Right atrium auricular region (tissue), 2 donors: ENCODE measurements around the gene MRPS6. TPM values are rescaled to one million over a fixed set of nuclear protein-coding genes. Genes with fewer than 3 reads are reported as not detected.

Source experiments
- DNase-seq: peaks from one replicate; pipeline ENCODE4 v3.0.0-alpha.2; 2019; ENCODE audit warnings: low spot score
- H3K27ac ChIP-seq, 2 donors: fragments of 200-600 bp; sonication (generic); 1 replicate in 1 of 2; 2 replicates in 1 of 2; pipeline ENCODE4 v1.5.1; 2016 to 2019
- H3K27me3 ChIP-seq, 2 donors: fragments of 200-600 bp; sonication (generic); one replicate each; pipeline versions ENCODE4 v1.5.1 to v1.6.0; 2017 to 2019
- H3K36me3 ChIP-seq: fragments of 200-600 bp; sonication (generic); one replicate; pipeline ENCODE4 v1.5.1; 2016
- H3K4me1 ChIP-seq, 2 donors: fragments of 200-600 bp; sonication (generic); one replicate each; pipeline versions ENCODE4 v1.5.1 to v1.6.0; 2017 to 2019
- H3K4me3 ChIP-seq, 2 donors: fragments of 200-600 bp; sonication (generic); 1 replicate in 1 of 2; 2 replicates in 1 of 2; pipeline ENCODE4 v1.5.1; 2017 to 2019; ENCODE audit warnings: mild to moderate bottlenecking in 1 of 2, moderate library complexity in 1 of 2
- H3K9me3 ChIP-seq, 2 donors: fragments of 200-600 bp; sonication (generic); one replicate each; pipeline ENCODE4 v1.5.1; 2019
- CTCF ChIP-seq, 2 donors: fragments of 200-600 bp; sonication (generic); IDR thresholded peaks; one replicate each; pipeline ENCODE4 v1.5.1; 2019; ENCODE audit warnings: antibody characterized with exemption in 2 of 2
- total RNA-seq, 2 donors: library from RNA; depleted of rRNA; stranded (reverse); fragments of >200 nt; gene quantifications; one replicate each; pipeline ENCODE4 v1.1.0, GENCODE V29; 2016

The MRPS6 gene
- total RNA-seq, 2 donors from 2014 or later: 18.8 to 30.4 TPM

DNA sequence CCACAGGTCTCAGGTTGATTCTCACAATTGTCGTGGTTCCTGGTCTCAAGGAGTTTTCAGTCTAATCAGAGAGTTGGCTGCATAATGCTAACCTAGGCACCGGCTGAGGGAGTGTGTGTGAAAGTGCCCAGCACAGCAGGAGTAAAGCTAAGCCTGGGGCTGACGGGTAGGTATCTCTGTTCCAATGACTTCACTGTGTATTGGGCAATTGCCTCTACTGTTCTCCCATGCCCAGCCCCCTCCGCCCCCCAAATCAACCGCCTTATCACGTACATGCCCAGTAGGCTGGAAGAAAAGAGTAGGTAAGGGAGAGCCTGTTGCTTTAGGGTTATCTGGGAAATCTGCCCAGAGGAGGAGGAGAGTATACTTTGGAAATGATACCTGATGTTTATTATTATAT is 54.7 kb downstream of the MRPS6 start:
- H3K9me3 ChIP-seq: no peaks in the 10 kb centered on the region

GRCh38 chr21:34128674-34129038 is 55.3 kb downstream of the MRPS6 start:
- H3K4me1 ChIP-seq: peaks cover 0 to 61% of the 10 kb centered on the region in 2 donors

More for the DNA sequence above, 54.7 kb downstream of the MRPS6 start:
- Histone ChIP-seq H3K27ac (peak overlapping the region; percentile 83 to 86), H3K36me3 (peaks cover 8% of the 10 kb centered on the region), H3K4me3 (no peak overlapping the region), H3K4me1 (peaks cover 0 to 56% of the 10 kb centered on the region in 2 donors), H3K27me3 (no peaks in the 10 kb centered on the region)
- no peak for DNase-seq
- TF ChIP-seq CTCF (IDR thresholded peaks at IDR 0.05): no peak

DNA sequence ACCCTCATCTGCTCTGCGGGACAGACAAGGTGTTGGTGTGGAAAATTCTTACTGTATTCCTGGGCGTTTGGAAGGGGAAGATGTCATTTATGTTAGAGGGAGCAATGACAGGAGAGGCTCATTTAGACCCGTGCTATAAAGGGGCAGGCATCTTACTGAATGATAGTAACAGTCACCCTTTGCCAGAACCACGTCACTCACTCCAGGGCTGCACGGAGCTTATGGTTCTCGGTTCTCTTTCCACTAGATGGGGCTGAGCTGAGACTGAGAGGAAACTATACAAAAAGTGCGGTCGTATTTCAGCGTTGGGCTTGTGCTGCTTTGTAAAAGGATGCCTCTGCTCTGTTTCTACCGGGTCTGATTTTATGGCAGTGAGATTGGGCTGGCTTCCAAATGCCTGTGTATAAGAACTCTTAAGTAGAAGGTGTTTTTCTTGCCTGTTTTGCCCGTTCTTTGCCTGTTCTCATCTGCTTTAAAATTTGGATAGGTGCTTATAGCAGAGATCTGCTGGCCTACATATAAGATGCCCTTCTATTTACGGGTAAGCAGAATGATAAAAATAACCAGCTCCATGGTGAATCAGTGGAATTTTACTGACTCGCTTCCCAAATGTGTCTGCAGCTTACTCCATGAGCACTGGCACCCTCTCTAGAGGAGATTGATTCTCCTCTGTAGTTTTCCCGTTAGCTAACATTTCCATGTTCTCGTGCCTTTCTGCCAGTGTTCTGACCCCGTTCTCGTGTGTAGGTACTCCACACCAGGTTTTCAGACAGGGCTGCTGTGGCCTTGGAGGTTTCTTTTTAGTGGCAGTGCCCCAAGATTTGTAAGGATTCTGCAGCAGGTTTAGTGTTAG is 55.9 kb downstream of the MRPS6 start:
- Histone ChIP-seq H3K4me3 (peak overlapping the region in 1 of 2 donors; percentile 15), H3K36me3 (peaks cover 8% of the 10 kb centered on the region), H3K27ac (peak overlapping the region; percentile 83 to 86), H3K27me3 (no peaks in the 10 kb centered on the region), H3K9me3 (no peaks in the 10 kb centered on the region), H3K4me1 (peaks cover 0 to 67% of the 10 kb centered on the region in 2 donors)
- TF ChIP-seq CTCF (IDR thresholded peaks at IDR 0.05): peak in 1 of 2 donors; percentile 56
- DNase-seq: peak; percentile 73

More at GRCh38 chr21:34128674-34129038, 55.3 kb downstream of the MRPS6 start:
- DNase-seq: no peak
- peaks cover 8% of the 10 kb centered on the region for H3K36me3 ChIP-seq
- peak overlapping the region; percentile 83 to 86 for H3K27ac ChIP-seq
- no peak overlapping the region for H3K4me3 ChIP-seq
- TF ChIP-seq CTCF (IDR thresholded peaks at IDR 0.05): no peak
- H3K27me3 ChIP-seq: no peaks in the 10 kb centered on the region
- no peaks in the 10 kb centered on the region for H3K9me3 ChIP-seq

DNA sequence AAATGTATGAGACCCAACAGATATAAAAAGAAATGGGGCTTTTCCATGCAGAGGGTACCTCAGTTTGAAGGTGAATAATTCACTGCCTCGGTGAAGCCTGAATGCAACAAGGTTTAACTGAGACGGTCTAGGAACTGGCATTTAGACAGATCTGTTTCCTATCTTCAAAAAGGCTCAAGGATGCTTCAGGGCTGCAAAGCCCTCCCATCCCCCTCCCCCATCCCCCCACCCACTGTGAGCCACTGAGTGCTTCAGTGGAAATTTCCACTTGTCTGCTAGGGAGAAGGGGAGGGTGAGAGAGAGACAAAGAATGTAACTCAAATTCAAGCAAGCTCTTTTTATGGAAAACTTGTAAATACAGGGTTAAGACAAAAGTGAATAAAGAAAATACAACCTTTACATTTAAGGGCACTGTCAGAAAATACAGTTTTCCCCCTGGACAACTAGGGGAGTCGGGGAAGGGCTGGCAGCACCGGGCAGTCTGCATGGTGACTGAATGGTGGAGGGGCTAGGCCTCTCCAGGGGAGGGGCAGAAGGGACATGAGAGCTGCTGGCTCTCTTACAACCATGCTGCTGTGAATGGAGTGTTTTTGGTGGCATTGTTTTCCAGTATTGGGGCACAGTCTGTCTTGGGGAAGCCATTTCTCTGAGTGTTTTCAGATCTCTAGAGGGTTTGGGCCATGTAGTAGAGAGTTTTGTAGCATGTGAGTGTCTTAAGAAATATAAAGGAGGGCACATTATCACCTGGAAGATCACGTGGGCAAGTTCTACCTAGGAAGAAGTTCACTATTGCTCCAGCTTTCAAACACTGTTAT is 56.7 kb downstream of the MRPS6 start:
- DNase-seq: no peak
- TF ChIP-seq CTCF (IDR thresholded peaks at IDR 0.05): no peak
- Histone ChIP-seq H3K4me3 (peak overlapping the region in 1 of 2 donors; percentile 15), H3K27me3 (no peaks in the 10 kb centered on the region), H3K9me3 (no peaks in the 10 kb centered on the region), H3K27ac (peak overlapping the region; percentile 83 to 86), H3K4me1 (peaks cover 0 to 68% of the 10 kb centered on the region in 2 donors), H3K36me3 (peaks cover 6% of the 10 kb centered on the region)

GRCh38 chr21:34130716-34130985 is 57.3 kb downstream of the MRPS6 start:
- Histone ChIP-seq H3K36me3 (peaks cover 4% of the 10 kb centered on the region), H3K9me3 (no peaks in the 10 kb centered on the region), H3K27ac (peak overlapping the region; percentile 83 to 86), H3K4me1 (peaks cover 0 to 68% of the 10 kb centered on the region in 2 donors), H3K4me3 (no peak overlapping the region), H3K27me3 (no peaks in the 10 kb centered on the region)
- DNase-seq: no peak
- TF ChIP-seq CTCF (IDR thresholded peaks at IDR 0.05): no peak
